Body of pancreas (tissue), 4 donors: Measurements from ENCODE around the gene IGSF8. TPM values are rescaled to one million over a fixed set of nuclear protein-coding genes. Genes with fewer than 3 reads are reported as not detected.

Experiments
- ATAC-seq: fragments of 150-250 bp; one replicate; pipeline ENCODE4 v1.9.1; 2016
- DNase-seq, 4 donors: peaks; one replicate each; pipeline ENCODE4 v3.0.0-alpha.2; 2019
- H3K27ac ChIP-seq, 4 donors: fragments of 200-600 bp; sonication (generic); 1 replicate in 3 of 4; 2 replicates in 1 of 4; pipeline versions ENCODE4 v1.5.1 to v1.6.1; 2016 to 2019; ENCODE audit warnings: mild to moderate bottlenecking in 1 of 4, mixed read lengths in 1 of 4, moderate library complexity in 1 of 4
- H3K27me3 ChIP-seq, 2 donors: fragments of 200-600 bp; sonication (generic); one replicate each; pipeline ENCODE4 v1.6.0; 2016; ENCODE audit warnings: mild to moderate bottlenecking in 1 of 2
- H3K36me3 ChIP-seq, 2 donors: fragments of 200-600 bp; sonication (generic); replicated peaks in 1 of 2; 2 replicates each; pipeline ENCODE4 v1.5.1; 2016; ENCODE audit warnings: low read depth in 2 of 2; ENCODE audit not compliant: insufficient read depth in 1 of 2
- H3K4me1 ChIP-seq: fragments of 200-600 bp; sonication (generic); one replicate; pipeline ENCODE4 v1.6.0; 2016
- H3K4me3 ChIP-seq, 2 donors: fragments of 200-600 bp; sonication (generic); 1 replicate in 1 of 2; 2 replicates in 1 of 2; pipeline ENCODE4 v1.5.1; 2016 to 2019
- H3K9me3 ChIP-seq, 3 donors: fragments of 200-600 bp; sonication (generic); 1 replicate in 2 of 3; 2 replicates in 1 of 3; pipeline ENCODE4 v1.5.1; 2016
- POLR2A ChIP-seq, 3 donors: fragments of 450-650 bp; IDR thresholded peaks; one replicate each; pipeline ENCODE4 v1.6.1; 2016; ENCODE audit warnings: antibody characterized with exemption in 3 of 3, mild to moderate bottlenecking in 2 of 3
- WGBS, 2 donors: methylation state at CpG; one replicate each; pipeline ENCODE4 v1.1.5; 2017; 5-methylcytosine and 5-hydroxymethylcytosine counted together
- intact Hi-C: fragments of 100-400 bp; cut with DNase I; formaldehyde crosslinking; loops from one replicate; pipeline ENCODE4 v1.15.1; 2023
- total RNA-seq, 2 donors: library from RNA; depleted of rRNA; stranded (reverse); fragments of >200 nt; gene quantifications; one replicate each; pipeline ENCODE4 v1.1.0, GENCODE V29; 2016
- TF ChIP-seq, protein P1 (sequence below), 7 experiments: fragments of 450-650 bp in 4 of 7; fragments of 200-600 bp in 3 of 7; sonication (generic) in 3 of 7; IDR thresholded peaks; one replicate each; pipeline ENCODE4 v1.5.1; 2016 to 2019; ENCODE audit warnings: antibody characterized with exemption in 7 of 7

IGSF8 gene
- total RNA-seq, 2 donors from 2014 or later = 18.4 to 46.8 TPM

DNA sequence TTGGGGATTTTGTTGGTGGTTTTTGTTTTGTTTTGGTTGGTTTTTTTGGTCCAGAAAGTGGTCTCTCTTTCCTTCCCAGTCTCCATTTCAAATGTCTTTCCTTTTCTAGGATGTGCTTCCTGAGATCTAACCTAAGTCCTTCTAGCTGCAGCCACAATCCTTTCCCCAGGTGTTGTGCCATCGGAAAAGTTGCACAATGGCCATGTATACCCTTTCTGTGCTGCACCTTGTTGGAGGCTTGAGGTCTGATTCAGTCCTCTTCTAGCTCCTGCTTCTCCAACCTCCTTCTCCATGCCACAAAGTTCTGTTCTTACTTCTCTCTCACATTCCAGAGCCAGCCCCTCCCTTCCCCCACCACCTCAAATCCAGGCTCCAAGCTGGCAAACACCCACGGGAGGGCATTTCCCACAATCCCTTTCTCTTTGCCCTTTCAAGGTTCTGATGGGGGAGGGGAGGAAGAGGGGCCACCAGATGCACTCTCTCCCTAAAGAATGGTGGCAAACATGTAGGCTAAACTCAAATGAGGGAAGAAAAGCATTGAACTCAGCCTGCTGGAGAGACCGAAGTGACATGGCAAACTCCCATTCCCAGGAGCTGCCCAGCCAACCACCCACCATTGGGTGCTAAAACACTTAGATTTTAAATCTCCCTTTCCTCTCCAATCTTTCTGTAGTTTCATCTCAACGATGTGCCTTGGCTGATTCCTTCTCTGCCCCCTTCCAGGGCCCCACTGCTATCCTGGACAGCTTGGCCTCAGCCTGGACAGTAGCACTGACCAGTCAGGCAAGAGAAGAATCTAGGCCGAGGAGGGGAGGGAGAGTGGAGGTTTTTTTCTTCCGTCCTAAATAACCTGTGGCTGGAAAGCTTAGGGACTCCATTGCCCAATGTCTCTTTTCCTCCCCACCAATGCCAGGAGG, 31.3 kb downstream of the IGSF8 start:
- DNase-seq (no peak), ATAC-seq (no peak)
- Histone ChIP-seq H3K27me3 (no peaks in the 10 kb centered on the region), H3K36me3 (no peaks in the 10 kb centered on the region), H3K27ac (no peak overlapping the region), H3K4me3 (no peak overlapping the region), H3K4me1 (peaks cover 10% of the 10 kb centered on the region), H3K9me3 (no peaks in the 10 kb centered on the region)
- no peak for TF ChIP-seq POLR2A (IDR thresholded peaks at IDR 0.05)
- TF ChIP-seq, protein P1, sequence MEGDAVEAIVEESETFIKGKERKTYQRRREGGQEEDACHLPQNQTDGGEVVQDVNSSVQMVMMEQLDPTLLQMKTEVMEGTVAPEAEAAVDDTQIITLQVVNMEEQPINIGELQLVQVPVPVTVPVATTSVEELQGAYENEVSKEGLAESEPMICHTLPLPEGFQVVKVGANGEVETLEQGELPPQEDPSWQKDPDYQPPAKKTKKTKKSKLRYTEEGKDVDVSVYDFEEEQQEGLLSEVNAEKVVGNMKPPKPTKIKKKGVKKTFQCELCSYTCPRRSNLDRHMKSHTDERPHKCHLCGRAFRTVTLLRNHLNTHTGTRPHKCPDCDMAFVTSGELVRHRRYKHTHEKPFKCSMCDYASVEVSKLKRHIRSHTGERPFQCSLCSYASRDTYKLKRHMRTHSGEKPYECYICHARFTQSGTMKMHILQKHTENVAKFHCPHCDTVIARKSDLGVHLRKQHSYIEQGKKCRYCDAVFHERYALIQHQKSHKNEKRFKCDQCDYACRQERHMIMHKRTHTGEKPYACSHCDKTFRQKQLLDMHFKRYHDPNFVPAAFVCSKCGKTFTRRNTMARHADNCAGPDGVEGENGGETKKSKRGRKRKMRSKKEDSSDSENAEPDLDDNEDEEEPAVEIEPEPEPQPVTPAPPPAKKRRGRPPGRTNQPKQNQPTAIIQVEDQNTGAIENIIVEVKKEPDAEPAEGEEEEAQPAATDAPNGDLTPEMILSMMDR (IDR thresholded peaks at IDR 0.05) = no peak
- WGBS, 2 donors = 62 to 65% methylated on average over 6 of the region's 6 CpGs
- intact Hi-C loops = no loop called here

DNA sequence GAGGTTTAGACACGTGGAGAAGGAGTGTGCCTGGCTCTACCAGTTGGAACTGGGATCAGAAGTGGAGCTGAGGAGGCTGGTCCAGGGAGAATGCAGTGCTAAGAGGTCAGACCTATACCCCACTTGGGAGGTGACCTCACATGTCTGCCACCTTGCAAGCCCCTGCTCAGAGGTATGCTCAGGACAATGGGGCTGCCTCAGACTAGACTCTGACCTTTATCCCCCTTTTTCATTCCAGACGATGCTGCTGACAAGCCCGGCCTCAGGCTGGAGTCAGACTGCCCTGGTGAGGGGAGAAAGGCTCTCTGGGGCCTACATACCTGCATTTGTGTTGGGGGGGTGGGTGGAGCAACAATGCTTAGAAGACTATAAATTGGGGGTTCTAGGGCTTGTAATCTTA, 33.7 kb downstream of the IGSF8 start:
- H3K4me3 ChIP-seq = no peak overlapping the region
- H3K27ac ChIP-seq = no peak overlapping the region
- H3K36me3 ChIP-seq = no peaks in the 10 kb centered on the region
- intact Hi-C loops = no loop called here
- TF ChIP-seq, protein P1 (IDR thresholded peaks at IDR 0.05) = no peak
- no peak for TF ChIP-seq POLR2A (IDR thresholded peaks at IDR 0.05)
- no peak for ATAC-seq
- DNase-seq = no peak
- H3K4me1 ChIP-seq = peaks cover under 1% of the 10 kb centered on the region
- no peaks in the 10 kb centered on the region for H3K9me3 ChIP-seq
- 60 to 64% methylated on average over 3 of the region's 3 CpGs for WGBS, 2 donors
- H3K27me3 ChIP-seq = no peaks in the 10 kb centered on the region

DNA sequence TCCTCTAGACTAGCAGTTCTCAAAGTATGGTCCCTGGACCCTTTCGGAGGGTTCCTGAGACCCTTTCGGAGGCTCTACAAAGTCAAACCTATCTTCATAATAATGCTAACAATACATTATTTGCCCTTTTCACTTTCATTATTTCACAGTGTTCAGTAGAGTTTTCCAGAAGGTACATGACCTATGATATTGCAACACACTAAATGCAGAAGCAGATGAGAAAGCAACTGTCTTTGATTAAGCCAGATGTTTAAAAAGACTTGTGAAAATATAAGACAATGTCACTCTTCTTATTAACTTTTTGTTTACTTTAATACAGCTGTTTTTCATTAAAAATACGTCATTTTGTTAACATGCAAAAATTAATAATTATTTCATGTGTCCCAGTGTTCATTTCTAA, 34.3 kb downstream of the IGSF8 start:
- Histone ChIP-seq H3K36me3 (no peaks in the 10 kb centered on the region), H3K9me3 (no peaks in the 10 kb centered on the region), H3K4me3 (no peak overlapping the region), H3K27me3 (no peaks in the 10 kb centered on the region), H3K4me1 (no peaks in the 10 kb centered on the region), H3K27ac (no peak overlapping the region)
- 66 to 79% methylated on average over 3 of the region's 3 CpGs for WGBS, 2 donors
- TF ChIP-seq POLR2A (IDR thresholded peaks at IDR 0.05) = no peak
- TF ChIP-seq, protein P1 (IDR thresholded peaks at IDR 0.05) = no peak
- intact Hi-C loops = no loop called here
- DNase-seq (no peak), ATAC-seq (no peak)

DNA sequence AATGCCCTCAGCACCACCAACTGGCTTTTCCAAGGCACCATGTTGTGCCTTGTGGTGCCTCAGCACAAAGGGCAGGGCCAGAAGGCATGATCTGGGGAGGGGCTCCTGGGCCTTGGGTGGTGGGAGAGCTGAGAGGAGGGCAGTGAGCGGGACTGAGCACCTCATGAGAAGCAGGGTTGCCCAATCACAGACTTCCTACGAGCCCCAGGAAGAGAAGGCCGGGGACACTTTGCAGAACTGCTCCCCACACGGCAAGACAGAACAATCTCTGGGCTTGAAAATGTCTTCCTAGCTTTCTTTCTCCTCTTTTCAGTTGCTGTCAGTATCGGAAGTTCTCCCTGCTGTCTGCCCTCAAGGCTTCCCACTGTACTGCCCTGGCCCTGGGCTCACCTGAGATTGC, 35.2 kb downstream of the IGSF8 start:
- ATAC-seq = no peak
- H3K4me3 ChIP-seq = no peak overlapping the region
- no peak overlapping the region for H3K27ac ChIP-seq
- H3K36me3 ChIP-seq = no peaks in the 10 kb centered on the region
- intact Hi-C loops = no loop called here
- DNase-seq = no peak
- no peaks in the 10 kb centered on the region for H3K4me1 ChIP-seq
- TF ChIP-seq POLR2A (IDR thresholded peaks at IDR 0.05) = no peak
- TF ChIP-seq, protein P1 (IDR thresholded peaks at IDR 0.05) = no peak
- no peaks in the 10 kb centered on the region for H3K27me3 ChIP-seq
- no peaks in the 10 kb centered on the region for H3K9me3 ChIP-seq
- 86 to 96% methylated on average over 4 to 5 of the region's 5 CpGs for WGBS, 2 donors

DNA sequence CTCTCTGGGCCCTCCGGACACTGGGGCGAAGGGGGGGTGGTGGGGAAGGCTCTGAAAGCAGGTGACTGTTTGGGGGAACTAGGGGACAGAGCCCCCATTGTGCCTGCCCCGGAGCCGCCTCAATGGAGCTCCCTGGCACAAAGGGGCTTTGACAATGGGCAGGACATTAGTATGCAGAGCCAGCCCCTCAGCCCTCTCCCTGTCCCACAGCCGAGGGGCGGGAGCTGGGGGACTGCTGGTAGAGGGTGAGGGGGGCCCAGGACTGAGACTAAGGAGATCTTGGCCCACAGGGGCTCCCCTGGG, 36.2 kb downstream of the IGSF8 start:
- Histone ChIP-seq H3K36me3 (no peaks in the 10 kb centered on the region), H3K27me3 (no peaks in the 10 kb centered on the region), H3K27ac (no peak overlapping the region), H3K9me3 (no peaks in the 10 kb centered on the region), H3K4me1 (no peaks in the 10 kb centered on the region), H3K4me3 (no peak overlapping the region)
- ATAC-seq (no peak), DNase-seq (no peak)
- WGBS, 2 donors = 53% methylated on average over 6 of the region's 6 CpGs; no CpG with 5 or more reads in 1 of the 2 donors
- intact Hi-C loops = no loop called here
- no peak for TF ChIP-seq POLR2A (IDR thresholded peaks at IDR 0.05)
- TF ChIP-seq, protein P1 (IDR thresholded peaks at IDR 0.05) = no peak
